Measurements from ENCODE around the gene RBM22. TPM values are rescaled to one million over a fixed set of nuclear protein-coding genes. Genes with fewer than 3 reads are reported as not detected.

RBM22 gene
- total and polyA plus RNA-seq, 9 donors, result 33.4 to 77.6 (median 48.6) TPM

DNA sequence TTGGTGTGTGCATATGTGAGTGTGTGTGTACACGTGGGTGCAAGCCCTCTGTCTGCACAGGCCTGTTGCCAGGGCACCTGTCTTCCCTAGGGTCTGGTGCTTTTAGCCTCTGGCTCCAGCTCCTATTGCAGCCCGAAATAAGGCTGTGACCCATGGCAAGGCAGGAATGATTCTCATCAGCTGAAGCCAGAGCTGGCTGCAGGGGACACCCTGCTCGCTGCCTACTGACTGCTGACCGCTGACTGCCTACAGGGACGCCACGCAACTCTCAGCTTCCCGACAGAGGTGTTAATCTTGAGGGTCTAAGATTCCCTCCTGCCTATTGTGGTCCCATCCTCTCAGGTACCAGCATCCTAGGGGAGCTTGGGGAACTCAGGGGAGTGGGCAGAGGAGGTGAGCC lies 39.8 kb downstream of the RBM22 start, which contains the start of gene MYOZ3:
Gene MYOZ3, plus strand, starts transcription at position 166 of the 400 bp plus-strand sequence. CDS start 1,691 bp downstream, outside the sequence.
- Histone ChIP-seq H3K27me3 (no peaks in the 10 kb centered on the region), H3K4me3 (no peak within 1 kb of the TSS), H3K36me3 (no peaks in the 10 kb centered on the region), H3K4me1 (ENCODE audit: insufficient read depth) (peaks cover 18% of the 10 kb centered on the region), H3K27ac (peak within 1 kb of the TSS in 1 of 2 donors; percentile 41), H3K9me3 (no peaks in the 10 kb centered on the region)
- TF ChIP-seq EP300 (IDR thresholded peaks at IDR 0.05), result no peak
- no peak for TF ChIP-seq POLR2A (IDR thresholded peaks at IDR 0.05)
- TF ChIP-seq, protein P1, sequence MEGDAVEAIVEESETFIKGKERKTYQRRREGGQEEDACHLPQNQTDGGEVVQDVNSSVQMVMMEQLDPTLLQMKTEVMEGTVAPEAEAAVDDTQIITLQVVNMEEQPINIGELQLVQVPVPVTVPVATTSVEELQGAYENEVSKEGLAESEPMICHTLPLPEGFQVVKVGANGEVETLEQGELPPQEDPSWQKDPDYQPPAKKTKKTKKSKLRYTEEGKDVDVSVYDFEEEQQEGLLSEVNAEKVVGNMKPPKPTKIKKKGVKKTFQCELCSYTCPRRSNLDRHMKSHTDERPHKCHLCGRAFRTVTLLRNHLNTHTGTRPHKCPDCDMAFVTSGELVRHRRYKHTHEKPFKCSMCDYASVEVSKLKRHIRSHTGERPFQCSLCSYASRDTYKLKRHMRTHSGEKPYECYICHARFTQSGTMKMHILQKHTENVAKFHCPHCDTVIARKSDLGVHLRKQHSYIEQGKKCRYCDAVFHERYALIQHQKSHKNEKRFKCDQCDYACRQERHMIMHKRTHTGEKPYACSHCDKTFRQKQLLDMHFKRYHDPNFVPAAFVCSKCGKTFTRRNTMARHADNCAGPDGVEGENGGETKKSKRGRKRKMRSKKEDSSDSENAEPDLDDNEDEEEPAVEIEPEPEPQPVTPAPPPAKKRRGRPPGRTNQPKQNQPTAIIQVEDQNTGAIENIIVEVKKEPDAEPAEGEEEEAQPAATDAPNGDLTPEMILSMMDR (IDR thresholded peaks at IDR 0.05), result no peak
- peak in 1 of 5 donors; percentile 25 for DNase-seq
- WGBS, 3 donors, result 67 to 76% (median 71%) methylated on average over 7 of the region's 7 CpGs
- intact Hi-C loops (cut with DNase I), result no loop called here

DNA sequence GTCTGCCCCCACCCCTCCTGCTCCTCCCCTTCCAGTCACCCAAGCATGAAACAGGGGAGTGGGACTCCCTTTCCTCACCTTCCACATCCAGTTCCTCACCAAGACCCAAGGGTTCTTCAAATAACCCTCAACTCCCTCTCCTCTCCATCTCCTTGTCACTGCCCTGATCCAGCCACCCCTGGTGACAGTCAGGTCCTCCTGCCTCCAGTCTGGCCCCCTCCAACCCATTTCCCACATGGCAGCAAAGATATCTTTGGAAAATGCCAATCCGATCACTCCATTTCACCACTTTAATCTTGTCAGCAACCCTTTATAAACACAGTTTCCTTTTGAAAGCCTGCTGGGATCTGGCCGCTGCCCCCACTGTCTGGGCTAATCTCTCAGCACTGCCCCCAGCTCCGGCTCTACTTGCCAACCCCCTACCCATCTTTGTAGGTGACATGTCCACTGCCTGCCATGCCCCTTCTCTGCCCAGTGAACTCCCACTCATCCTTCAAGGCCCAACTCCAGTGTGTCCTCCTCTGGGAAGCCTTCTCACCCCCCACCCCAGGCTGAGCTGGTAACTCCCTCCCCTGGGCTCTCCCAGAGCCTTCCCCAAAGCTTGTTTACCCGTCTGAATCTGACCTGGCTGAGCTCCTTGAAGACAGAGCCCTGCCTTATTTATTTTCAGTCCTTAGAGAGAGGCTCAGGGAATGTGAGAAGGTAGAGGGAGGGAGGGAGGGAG lies 40.6 kb downstream of the RBM22 start:
- H3K4me3 ChIP-seq, result no peak overlapping the region
- no peak for TF ChIP-seq POLR2A (IDR thresholded peaks at IDR 0.05)
- TF ChIP-seq, protein P1 (IDR thresholded peaks at IDR 0.05), result no peak
- no peak for TF ChIP-seq EP300 (IDR thresholded peaks at IDR 0.05)
- H3K4me1 ChIP-seq (ENCODE audit: insufficient read depth), result peaks cover 18% of the 10 kb centered on the region
- no peaks in the 10 kb centered on the region for H3K27me3 ChIP-seq
- H3K9me3 ChIP-seq, result no peaks in the 10 kb centered on the region
- no peaks in the 10 kb centered on the region for H3K36me3 ChIP-seq
- peak in 1 of 5 donors; percentile 15 for DNase-seq
- peak overlapping the region in 1 of 2 donors; percentile 41 for H3K27ac ChIP-seq
- WGBS, 3 donors, result 31 to 47% (median 32%) methylated on average over 4 of the region's 4 CpGs
- intact Hi-C loops (cut with DNase I), result no loop called here

DNA sequence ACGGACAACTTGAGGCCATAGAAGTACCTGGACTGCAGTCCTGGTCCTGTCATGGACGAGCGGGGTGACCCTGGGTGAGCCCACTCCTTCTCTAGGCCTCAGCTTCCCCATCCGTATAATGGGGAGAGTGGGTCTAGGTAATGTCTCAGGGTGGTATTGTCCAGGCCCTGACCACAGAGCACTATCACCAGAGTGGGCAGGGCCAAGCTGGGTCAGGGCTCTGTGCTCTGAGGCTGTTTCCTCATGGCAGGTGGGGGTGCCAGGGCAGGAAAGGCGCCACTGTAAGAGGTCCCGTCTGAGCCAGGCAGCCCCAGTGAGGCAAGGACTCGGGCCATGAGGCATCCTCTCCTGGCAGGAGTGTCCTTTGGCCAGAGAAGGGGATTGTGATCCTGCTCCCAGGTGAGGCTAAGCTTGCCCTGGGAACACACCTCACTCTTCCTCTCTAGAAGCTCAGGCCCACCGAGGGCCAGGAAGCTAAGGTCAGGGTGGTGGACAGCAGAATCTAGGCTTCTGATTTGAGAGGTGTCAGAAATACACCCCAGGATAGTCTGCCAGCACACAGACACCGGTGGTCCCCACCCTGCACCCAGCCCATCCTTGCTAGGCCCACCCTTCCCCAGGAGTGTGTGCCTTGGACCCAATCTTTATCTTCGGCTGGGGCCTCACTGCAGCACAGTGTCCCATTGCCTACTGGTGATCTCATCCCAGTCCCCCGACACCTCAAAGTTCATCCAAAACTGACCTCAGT lies 41.3 kb downstream of the RBM22 start:
- H3K36me3 ChIP-seq, result no peaks in the 10 kb centered on the region
- H3K27ac ChIP-seq, result peak overlapping the region in 1 of 2 donors; percentile 41
- intact Hi-C loops (cut with DNase I), result loop anchor here (5.0 to 10.0 kb wide), 6 partner anchors 45 to 202 kb away; partner anchors contain the start of gene RBM22 (in 1 of the 4)
- peak in 2 of 5 donors; percentile 28 to 36 for DNase-seq
- peaks cover 18% of the 10 kb centered on the region for H3K4me1 ChIP-seq (ENCODE audit: insufficient read depth)
- H3K4me3 ChIP-seq, result no peak overlapping the region
- WGBS, 3 donors, result 84 to 86% (median 84%) methylated on average over 10 to 11 of the region's 11 CpGs
- H3K9me3 ChIP-seq, result no peaks in the 10 kb centered on the region
- no peaks in the 10 kb centered on the region for H3K27me3 ChIP-seq
- TF ChIP-seq POLR2A (IDR thresholded peaks at IDR 0.05) (no peak), EP300 (IDR thresholded peaks at IDR 0.05) (no peak)
- TF ChIP-seq, protein P1 (IDR thresholded peaks at IDR 0.05), result no peak

DNA sequence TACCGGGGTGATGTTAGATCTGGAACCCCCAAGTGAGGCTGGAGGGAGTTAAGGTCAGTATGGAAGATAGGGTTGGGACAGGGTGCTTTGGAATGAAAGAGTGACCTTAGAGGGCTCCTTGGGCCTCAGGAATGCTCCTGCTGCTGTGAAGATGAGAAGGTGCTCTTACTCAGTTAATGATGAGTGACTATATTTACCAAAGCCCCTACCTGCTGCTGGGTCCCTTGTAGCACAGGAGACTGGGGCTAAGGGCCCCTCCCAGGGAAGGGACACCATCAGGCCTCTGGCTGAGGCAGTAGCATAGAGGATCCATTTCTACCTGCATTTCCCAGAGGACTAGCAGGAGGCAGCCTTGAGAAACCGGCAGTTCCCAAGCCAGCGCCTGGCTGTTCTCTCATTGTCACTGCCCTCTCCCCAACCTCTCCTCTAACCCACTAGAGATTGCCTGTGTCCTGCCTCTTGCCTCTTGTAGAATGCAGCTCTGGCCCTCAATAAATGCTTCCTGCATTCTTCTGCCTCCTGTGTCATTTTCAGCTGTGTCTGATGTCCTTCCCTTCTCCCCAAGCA lies 42.1 kb downstream of the RBM22 start:
- H3K36me3 ChIP-seq, result no peaks in the 10 kb centered on the region
- peak in 1 of 5 donors; percentile 18 for DNase-seq
- no peaks in the 10 kb centered on the region for H3K27me3 ChIP-seq
- intact Hi-C loops (cut with DNase I), result loop anchor here (5.0 to 10.0 kb wide), 6 partner anchors 46 to 201 kb away; partner anchors contain the start of gene RBM22 (in 1 of the 4)
- TF ChIP-seq, protein P1 (IDR thresholded peaks at IDR 0.05), result no peak
- TF ChIP-seq EP300 (IDR thresholded peaks at IDR 0.05) (no peak), POLR2A (IDR thresholded peaks at IDR 0.05) (no peak)
- H3K4me3 ChIP-seq, result no peak overlapping the region
- WGBS, 3 donors, result 40 to 82% (median 71%) methylated on average over 3 of the region's 3 CpGs
- no peak overlapping the region for H3K27ac ChIP-seq
- no peaks in the 10 kb centered on the region for H3K9me3 ChIP-seq
- H3K4me1 ChIP-seq (ENCODE audit: insufficient read depth), result peaks cover 18% of the 10 kb centered on the region

Measured in ovary (tissue), 9 donors.